Measurements from ENCODE around the gene NRXN2. TPM values are rescaled to one million over a fixed set of nuclear protein-coding genes. Genes with fewer than 3 reads are reported as not detected.

NRXN2 gene
- total RNA-seq, 2 experiments from 2014 or later, result 0.08 TPM; not detected in 1

- no peaks in the 10 kb centered on the region for H3K27me3 Mint-ChIP-seq
- H3K27ac Mint-ChIP-seq, result no peak overlapping the region
- H3K4me3 Mint-ChIP-seq, result no peak overlapping the region
- no peak for DNase-seq
- CTCF ChIA-PET, result no interaction called here
- POLR2A ChIA-PET, result no interaction called here
- no peaks in the 10 kb centered on the region for H3K4me1 Mint-ChIP-seq
- no peaks in the 10 kb centered on the region for H3K9me3 Mint-ChIP-seq
- H3K36me3 Mint-ChIP-seq (ENCODE audit: low read depth), result no peaks in the 10 kb centered on the region
These were observed 164.1 kb downstream of the NRXN2 start for GRCh38 chr11:64558869-64559268.

GRCh38 chr11:64558065-64558745, 164.8 kb downstream of the NRXN2 start:
- Mint-ChIP-seq H3K4me1 (no peaks in the 10 kb centered on the region), H3K27ac (no peak overlapping the region), H3K4me3 (no peak overlapping the region), H3K36me3 (ENCODE audit: low read depth) (no peaks in the 10 kb centered on the region), H3K9me3 (no peaks in the 10 kb centered on the region), H3K27me3 (no peaks in the 10 kb centered on the region)
- no peak for DNase-seq
- ChIA-PET POLR2A (no interaction called here), CTCF (no interaction called here)

- DNase-seq, result no peak
- peaks cover 5% of the 10 kb centered on the region for H3K9me3 Mint-ChIP-seq
- H3K4me1 Mint-ChIP-seq, result no peaks in the 10 kb centered on the region
- H3K27ac Mint-ChIP-seq, result no peak overlapping the region
- H3K36me3 Mint-ChIP-seq (ENCODE audit: low read depth), result no peaks in the 10 kb centered on the region
- ChIA-PET CTCF (no interaction called here), POLR2A (no interaction called here)
- no peak overlapping the region for H3K4me3 Mint-ChIP-seq
- peaks cover 4% of the 10 kb centered on the region for H3K27me3 Mint-ChIP-seq
These were observed 166.2 kb downstream of the NRXN2 start for GRCh38 chr11:64556721-64557250.

Other genes starting within 250 kb of the NRXN2 start
- gene SLC22A11, start 167.3 kb downstream of the NRXN2 start, total RNA-seq, result not detected
- gene SLC22A12, start 132.0 kb downstream of the NRXN2 start, total RNA-seq, result not detected
- 100 to 1,000 TPM; 179 to 183 TPM for gene RASGRP2, start 20.9 kb upstream of the NRXN2 start, total RNA-seq
- gene PYGM, start 36.8 kb upstream of the NRXN2 start, total RNA-seq, result 1 to 10 TPM; 3.1 to 4.0 TPM
- gene SF1, start 55.3 kb upstream of the NRXN2 start, total RNA-seq, result 100 to 1,000 TPM; 385 to 390 TPM
- 10 to 100 TPM; 95.6 to 98.0 TPM for gene MAP4K2, start 80.0 kb upstream of the NRXN2 start, total RNA-seq
- gene MEN1, start 87.4 kb upstream of the NRXN2 start, total RNA-seq, result 10 to 100 TPM; 32.5 to 33.4 TPM
- gene CDC42BPG, start 121.5 kb upstream of the NRXN2 start, total RNA-seq, result under 1 TPM; 0.65 to 0.70 TPM
- 100 to 1,000 TPM; 138 to 146 TPM for gene EHD1, start 155.4 kb upstream of the NRXN2 start, total RNA-seq
- 10 to 100 TPM; 37.4 to 40.7 TPM for gene ATG2A, start 194.0 kb upstream of the NRXN2 start, total RNA-seq
- 10 to 100 TPM; 19.8 to 21.1 TPM for gene PPP2R5B, start 201.5 kb upstream of the NRXN2 start, total RNA-seq
- gene GPHA2, start 212.7 kb upstream of the NRXN2 start, total RNA-seq, result not detected
- under 1 TPM; 0.15 to 0.33 TPM for gene MAJIN, start 248.9 kb upstream of the NRXN2 start, total RNA-seq

Measured in activated CD4-positive, alpha-beta memory T cell treated with anti-CD3 and anti-CD28 coated beads, Interleukin-2, amount 10 ng/mL, durations not matched to agents 7 days and 5 days (primary cell).